ENCODE results near the gene TIMM23. TPM values are rescaled to one million over a fixed set of nuclear protein-coding genes. Genes with fewer than 3 reads are reported as not detected.
A peak's percentile ranks its signal among the peaks of the same experiment; 100 is the strongest.
"Not testable (repeated sequence)": the region's sequence is repeated elsewhere in the genome, so short reads cannot be mapped to it uniquely, and the experiment has no call there.

TIMM23 gene
- total RNA-seq, 1 donor from 2014 or later: 102 TPM

GRCh38 chr10:45971019-45971418 is 1.3 kb upstream of the TIMM23 start:
- intact Hi-C loops (cut with micrococcal nuclease): not testable (repeated sequence)

DNA sequence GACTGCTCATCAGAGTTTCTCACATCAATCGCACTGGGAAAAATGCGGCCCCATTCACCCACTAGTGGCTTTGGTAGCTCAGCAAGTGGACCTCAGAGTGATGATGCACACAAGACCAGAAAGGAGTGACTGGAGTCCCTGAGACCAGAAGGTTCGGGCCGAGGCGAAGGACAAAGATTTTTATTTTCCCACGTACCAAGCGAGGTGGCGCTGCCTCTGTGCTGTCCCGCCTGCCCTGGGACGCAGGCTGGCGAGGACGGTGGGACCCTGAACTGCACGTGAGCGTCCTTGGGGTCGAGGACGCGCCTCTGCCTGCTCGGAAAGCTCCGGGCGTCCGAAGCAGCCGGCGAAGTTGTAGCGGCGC is 565 bp upstream of the TIMM23 start:
- intact Hi-C loops (cut with micrococcal nuclease): loop anchor here (2.0 kb wide), 1 partner anchor 51 kb away; no protein-coding TSS in a partner anchor
- peak overlapping the region; percentile 88 for H3K27ac Mint-ChIP-seq
- not testable (repeated sequence) for DNase-seq (ENCODE audit: low spot score); H3K9me3 Mint-ChIP-seq; H3K27me3 Mint-ChIP-seq (ENCODE audit: insufficient read depth)
- peaks cover 37% of the 10 kb centered on the region for H3K4me1 Mint-ChIP-seq (ENCODE audit: low read depth)
- peaks cover 14% of the 10 kb centered on the region for H3K36me3 Mint-ChIP-seq (ENCODE audit: low read depth)
- peak overlapping the region; percentile 98 for H3K4me3 Mint-ChIP-seq

More at GRCh38 chr10:45971019-45971418, 1.3 kb upstream of the TIMM23 start:
- not testable (repeated sequence) for DNase-seq (ENCODE audit: low spot score); H3K9me3 Mint-ChIP-seq; H3K27me3 Mint-ChIP-seq (ENCODE audit: insufficient read depth)
- H3K36me3 Mint-ChIP-seq (ENCODE audit: low read depth): peaks cover 12% of the 10 kb centered on the region
- peaks cover 37% of the 10 kb centered on the region for H3K4me1 Mint-ChIP-seq (ENCODE audit: low read depth)
- H3K27ac Mint-ChIP-seq: peak overlapping the region; percentile 88
- H3K4me3 Mint-ChIP-seq: peak overlapping the region; percentile 98

GRCh38 chr10:45972813-45973169 is 502 bp downstream of the TIMM23 start:
- H3K4me1 Mint-ChIP-seq (ENCODE audit: low read depth): peaks cover 37% of the 10 kb centered on the region
- H3K27ac Mint-ChIP-seq: peak overlapping the region; percentile 92
- H3K36me3 Mint-ChIP-seq (ENCODE audit: low read depth): peaks cover 14% of the 10 kb centered on the region
- not testable (repeated sequence) for H3K9me3 Mint-ChIP-seq; H3K27me3 Mint-ChIP-seq (ENCODE audit: insufficient read depth); DNase-seq (ENCODE audit: low spot score)
- intact Hi-C loops (cut with micrococcal nuclease): loop anchor here (2.0 kb wide), 1 partner anchor 50 kb away; no protein-coding TSS in a partner anchor
- peak overlapping the region; percentile 98 for H3K4me3 Mint-ChIP-seq

GRCh38 chr10:45974041-45974440 is 1.8 kb downstream of the TIMM23 start:
- Mint-ChIP-seq H3K4me1 (ENCODE audit: low read depth) (peaks cover 37% of the 10 kb centered on the region), H3K27ac (peak overlapping the region; percentile 18), H3K36me3 (ENCODE audit: low read depth) (peaks cover 16% of the 10 kb centered on the region), H3K4me3 (peak overlapping the region; percentile 98)
- DNase-seq (ENCODE audit: low spot score); H3K27me3 Mint-ChIP-seq (ENCODE audit: insufficient read depth); intact Hi-C loops (cut with micrococcal nuclease); H3K9me3 Mint-ChIP-seq: not testable (repeated sequence)

DNA sequence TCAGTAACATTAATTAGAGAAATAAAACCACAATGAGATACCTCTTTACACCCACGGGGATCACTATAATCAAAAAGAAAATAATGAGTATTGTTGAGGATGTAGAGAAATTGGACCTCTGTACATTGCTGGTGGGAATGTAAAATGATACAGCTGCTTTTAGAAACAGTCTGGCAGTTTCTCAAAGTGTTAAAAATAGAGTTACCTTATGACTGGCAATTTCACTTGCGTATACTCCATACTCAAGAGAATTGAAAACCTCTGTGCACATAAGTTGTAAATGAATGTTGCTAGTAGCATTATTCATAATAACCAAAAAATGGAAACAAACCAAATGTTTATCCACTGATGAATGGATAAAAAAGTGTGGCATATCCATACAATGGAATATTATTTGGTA is 6.3 kb downstream of the TIMM23 start:
- H3K4me3 Mint-ChIP-seq; intact Hi-C loops (cut with micrococcal nuclease): not testable (repeated sequence)

DNA sequence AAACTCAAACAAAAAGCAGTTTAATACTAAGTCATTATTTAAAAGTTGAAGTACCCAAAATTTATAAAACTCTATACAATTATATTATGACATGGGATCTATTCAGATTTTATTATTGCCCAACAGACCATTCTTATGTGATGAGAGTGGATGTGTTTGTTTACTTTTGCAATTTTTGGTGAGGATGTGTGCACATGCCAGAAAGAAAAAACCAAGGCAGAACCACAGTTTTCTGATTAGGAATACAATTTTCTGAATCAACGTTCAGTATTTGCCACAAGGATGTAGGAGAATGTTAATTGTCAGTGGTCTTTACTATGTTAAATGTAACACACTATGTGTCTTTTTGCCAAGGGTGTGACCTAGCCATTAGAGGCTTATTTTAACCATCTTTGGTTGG is 9.1 kb downstream of the TIMM23 start:
- H3K9me3 Mint-ChIP-seq; H3K4me1 Mint-ChIP-seq (ENCODE audit: low read depth); H3K4me3 Mint-ChIP-seq; DNase-seq (ENCODE audit: low spot score); H3K27ac Mint-ChIP-seq; intact Hi-C loops (cut with micrococcal nuclease); H3K27me3 Mint-ChIP-seq (ENCODE audit: insufficient read depth): not testable (repeated sequence)
- peaks cover 14% of the 10 kb centered on the region for H3K36me3 Mint-ChIP-seq (ENCODE audit: low read depth)

More for the DNA sequence above, 6.3 kb downstream of the TIMM23 start:
- not testable (repeated sequence) for H3K9me3 Mint-ChIP-seq; H3K27ac Mint-ChIP-seq; DNase-seq (ENCODE audit: low spot score); H3K27me3 Mint-ChIP-seq (ENCODE audit: insufficient read depth)
- H3K36me3 Mint-ChIP-seq (ENCODE audit: low read depth): peaks cover 17% of the 10 kb centered on the region
- H3K4me1 Mint-ChIP-seq (ENCODE audit: low read depth): peaks cover 16% of the 10 kb centered on the region

DNA sequence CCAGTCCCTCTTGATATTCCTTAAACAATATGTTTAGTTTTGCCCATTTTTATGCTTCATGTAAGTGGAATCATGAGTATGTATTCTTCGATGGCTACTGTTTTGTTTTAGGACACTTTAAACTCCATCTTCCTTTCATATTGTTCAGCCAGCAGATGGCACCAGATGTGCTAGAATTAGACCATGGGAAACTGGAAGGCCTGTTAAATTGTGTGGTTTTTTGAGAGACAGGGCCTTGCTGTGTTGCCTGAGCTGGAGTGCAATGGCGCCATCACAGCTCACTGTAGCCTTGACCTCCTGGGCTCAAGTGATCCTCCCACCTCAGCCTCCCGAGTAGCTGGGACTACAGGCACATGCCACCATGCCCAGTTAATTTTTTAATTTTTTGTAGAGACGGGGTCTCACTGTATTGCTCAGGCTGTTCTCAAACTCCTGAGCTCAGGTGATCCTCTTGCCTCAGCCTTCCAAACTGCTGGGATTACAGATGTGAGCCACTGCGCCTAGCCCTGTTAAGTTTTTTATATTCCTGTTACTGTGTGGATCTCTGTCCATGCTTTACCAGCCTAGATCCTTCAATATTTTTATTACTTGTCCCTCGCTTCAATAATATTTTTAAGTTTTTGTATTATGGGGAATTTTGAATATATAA is 11.4 kb downstream of the TIMM23 start:
- not testable (repeated sequence) for H3K27me3 Mint-ChIP-seq (ENCODE audit: insufficient read depth); H3K4me3 Mint-ChIP-seq; H3K27ac Mint-ChIP-seq; H3K4me1 Mint-ChIP-seq (ENCODE audit: low read depth); H3K9me3 Mint-ChIP-seq
- intact Hi-C loops (cut with micrococcal nuclease): loop anchor here (1.0 kb wide), 1 partner anchor 45 kb away; no protein-coding TSS in a partner anchor
- peaks cover 13% of the 10 kb centered on the region for H3K36me3 Mint-ChIP-seq (ENCODE audit: low read depth)
- DNase-seq (ENCODE audit: low spot score): peak; percentile 26

DNA sequence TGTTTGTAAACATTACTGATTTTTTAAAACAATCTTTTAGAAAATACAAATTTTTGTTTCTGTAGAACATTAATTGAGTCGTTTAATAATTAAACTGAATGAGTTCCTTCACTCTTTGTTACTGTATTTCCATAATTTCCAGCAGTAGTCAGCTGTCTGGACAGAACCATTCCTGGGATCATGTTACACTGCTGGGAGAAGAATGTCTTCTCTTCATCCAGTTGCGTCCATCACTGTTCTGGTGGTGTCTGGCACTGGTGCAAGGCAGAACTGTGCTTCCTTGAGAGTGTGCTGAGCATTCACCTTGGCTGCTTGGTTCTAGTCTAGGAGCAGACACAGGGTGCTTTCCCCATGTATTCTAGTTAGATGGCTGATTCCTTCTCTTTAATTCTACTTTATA is 12.2 kb downstream of the TIMM23 start:
- H3K4me3 Mint-ChIP-seq; H3K4me1 Mint-ChIP-seq (ENCODE audit: low read depth); H3K27me3 Mint-ChIP-seq (ENCODE audit: insufficient read depth); DNase-seq (ENCODE audit: low spot score); H3K36me3 Mint-ChIP-seq (ENCODE audit: low read depth); intact Hi-C loops (cut with micrococcal nuclease); H3K27ac Mint-ChIP-seq; H3K9me3 Mint-ChIP-seq: not testable (repeated sequence)

- H3K27ac Mint-ChIP-seq; DNase-seq (ENCODE audit: low spot score); H3K27me3 Mint-ChIP-seq (ENCODE audit: insufficient read depth); H3K9me3 Mint-ChIP-seq; H3K4me3 Mint-ChIP-seq; H3K4me1 Mint-ChIP-seq (ENCODE audit: low read depth); H3K36me3 Mint-ChIP-seq (ENCODE audit: low read depth); intact Hi-C loops (cut with micrococcal nuclease): not testable (repeated sequence)
Measured at GRCh38 chr10:45985590-45985989, 13.3 kb downstream of the TIMM23 start.

DNA sequence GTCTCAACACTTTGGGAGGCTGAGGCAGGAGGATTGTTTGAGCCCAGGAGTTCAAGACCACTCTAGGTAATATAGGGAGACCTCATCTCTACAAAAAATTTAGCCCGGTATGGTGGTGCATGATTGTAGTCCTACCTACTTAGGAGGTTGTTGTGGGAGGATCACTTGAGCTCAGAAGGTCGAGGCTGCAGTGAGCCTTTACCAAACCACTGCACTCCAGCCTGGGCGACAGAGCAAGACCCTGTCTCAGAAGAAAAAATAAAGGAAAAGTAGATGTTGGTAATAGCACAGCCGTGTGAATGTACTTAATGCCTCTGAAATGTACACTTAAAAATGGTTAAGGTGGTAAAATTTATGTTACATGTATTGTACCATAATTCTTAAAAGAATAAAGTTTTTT is 25.3 kb downstream of the TIMM23 start:
- no peak overlapping the region for H3K4me3 Mint-ChIP-seq
- no peak for DNase-seq (ENCODE audit: low spot score)
- intact Hi-C loops (cut with micrococcal nuclease): no loop called here
- H3K27me3 Mint-ChIP-seq (ENCODE audit: insufficient read depth): no peaks in the 10 kb centered on the region
- peaks cover 38% of the 10 kb centered on the region for H3K36me3 Mint-ChIP-seq (ENCODE audit: low read depth)
- no peaks in the 10 kb centered on the region for H3K9me3 Mint-ChIP-seq
- H3K4me1 Mint-ChIP-seq (ENCODE audit: low read depth): no peaks in the 10 kb centered on the region
- H3K27ac Mint-ChIP-seq: peak overlapping the region; percentile 1

DNA sequence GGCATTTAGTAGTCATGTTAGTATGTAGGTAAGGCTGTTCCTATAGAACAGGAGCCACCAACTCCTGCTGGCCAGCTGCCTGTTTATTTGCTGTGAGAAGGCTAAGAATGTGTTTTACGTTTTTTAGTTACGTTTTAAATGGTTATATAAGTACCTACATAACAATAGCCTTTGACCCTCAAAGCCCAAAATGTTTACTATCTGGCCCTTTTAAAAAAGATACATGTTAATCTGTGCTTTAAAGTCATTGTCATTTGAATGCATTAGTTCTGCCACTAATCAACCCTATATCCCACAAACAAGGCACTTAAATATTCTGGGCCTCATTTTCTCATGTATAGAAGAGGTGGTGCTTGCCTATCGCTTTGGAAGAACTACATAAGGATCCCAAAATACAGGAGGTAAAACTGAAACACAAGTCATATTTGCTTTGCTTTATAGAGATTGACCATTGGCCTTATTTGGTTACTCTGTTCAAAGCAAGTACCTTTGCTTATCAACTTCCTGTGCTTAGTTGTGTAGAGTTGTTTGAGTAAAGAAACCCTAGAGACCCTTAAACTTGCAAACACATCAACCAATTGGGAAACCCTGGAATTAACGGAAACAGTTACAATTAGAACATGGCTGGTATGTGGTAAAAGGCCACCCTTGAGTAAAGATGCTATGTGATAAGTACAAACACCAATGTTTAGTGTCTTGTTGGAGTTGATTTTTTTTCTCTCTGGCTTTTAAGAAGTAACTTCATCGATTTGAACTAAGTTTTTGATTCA is 25.9 kb downstream of the TIMM23 start:
- intact Hi-C loops (cut with micrococcal nuclease): no loop called here
- DNase-seq (ENCODE audit: low spot score): no peak
- no peak overlapping the region for H3K27ac Mint-ChIP-seq
- peaks cover 38% of the 10 kb centered on the region for H3K36me3 Mint-ChIP-seq (ENCODE audit: low read depth)
- no peaks in the 10 kb centered on the region for H3K9me3 Mint-ChIP-seq
- no peaks in the 10 kb centered on the region for H3K27me3 Mint-ChIP-seq (ENCODE audit: insufficient read depth)
- no peak overlapping the region for H3K4me3 Mint-ChIP-seq
- no peaks in the 10 kb centered on the region for H3K4me1 Mint-ChIP-seq (ENCODE audit: low read depth)

GRCh38 chr10:45999955-46000354 is 27.7 kb downstream of the TIMM23 start:
- H3K4me1 Mint-ChIP-seq (ENCODE audit: low read depth); intact Hi-C loops (cut with micrococcal nuclease); H3K27me3 Mint-ChIP-seq (ENCODE audit: insufficient read depth); H3K4me3 Mint-ChIP-seq; DNase-seq (ENCODE audit: low spot score); H3K27ac Mint-ChIP-seq; H3K9me3 Mint-ChIP-seq: not testable (repeated sequence)
- H3K36me3 Mint-ChIP-seq (ENCODE audit: low read depth): peaks cover 38% of the 10 kb centered on the region

GRCh38 chr10:46000538-46000937 is 28.2 kb downstream of the TIMM23 start:
- Mint-ChIP-seq H3K27me3 (ENCODE audit: insufficient read depth) (no peaks in the 10 kb centered on the region), H3K27ac (no peak overlapping the region), H3K9me3 (no peaks in the 10 kb centered on the region), H3K4me3 (no peak overlapping the region), H3K36me3 (ENCODE audit: low read depth) (peaks cover 42% of the 10 kb centered on the region), H3K4me1 (ENCODE audit: low read depth) (no peaks in the 10 kb centered on the region)
- no peak for DNase-seq (ENCODE audit: low spot score)
- intact Hi-C loops (cut with micrococcal nuclease): no loop called here

Data from activated T-helper 1 cell treated with anti-CD3 and anti-CD28 coated beads, Interleukin-12 subunit alpha, Interleukin-12 subunit beta, Interleukin-2, Interleukin-4 antibody, amounts not matched to agents 30 ng/mL and 10 ng/mL and 1 ng/mL, durations not matched to agents 14 hours and 24 hours and 36 hours (primary cell).